Activated CD8-positive, alpha-beta memory T cell treated with anti-CD3 and anti-CD28 coated beads for 1 hour (primary cell): ENCODE measurements around the gene AP3D1.
"Not testable (repeated sequence)": the region's sequence is repeated elsewhere in the genome, so short reads cannot be mapped to it uniquely, and the experiment has no call there.

ENCODE experiments used
- DNase-seq, 2 donors: peaks; one replicate each; pipeline ENCODE4 v3.0.0-alpha.2; 2020; ENCODE audit warnings: low read depth in 1 of 2; ENCODE audit errors: extremely low read depth in 1 of 2

AP3D1 gene

DNA sequence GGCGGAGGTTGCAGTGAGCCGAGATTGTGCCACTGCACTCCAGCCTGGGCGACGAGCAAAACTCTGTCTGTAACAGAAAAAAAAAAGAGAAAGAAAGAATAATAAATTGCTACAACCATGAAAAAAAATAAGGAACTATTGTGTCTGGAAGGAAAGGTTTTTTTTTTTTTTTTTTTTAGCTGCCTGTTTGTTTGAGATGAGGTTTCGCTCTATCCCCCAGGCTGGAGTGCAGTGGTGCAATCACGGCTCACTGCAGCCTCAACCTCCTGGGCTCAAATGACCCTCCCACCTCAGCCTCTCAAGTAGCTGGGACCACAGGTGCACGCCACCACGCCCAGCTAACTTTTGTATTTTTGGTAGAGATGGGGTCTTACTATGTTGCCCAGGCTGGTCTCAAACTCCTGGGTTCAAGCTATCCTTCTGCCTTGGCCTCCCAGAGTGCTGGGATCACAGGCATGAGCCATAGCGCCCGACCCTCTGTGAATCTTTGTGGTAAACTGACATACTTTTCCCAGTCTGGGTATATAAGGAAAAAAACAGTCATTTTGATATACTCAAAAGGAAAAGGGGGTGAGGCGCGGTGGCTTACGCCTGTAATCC is 59.3 kb downstream of the AP3D1 start:
- not testable (repeated sequence) for DNase-seq

DNA sequence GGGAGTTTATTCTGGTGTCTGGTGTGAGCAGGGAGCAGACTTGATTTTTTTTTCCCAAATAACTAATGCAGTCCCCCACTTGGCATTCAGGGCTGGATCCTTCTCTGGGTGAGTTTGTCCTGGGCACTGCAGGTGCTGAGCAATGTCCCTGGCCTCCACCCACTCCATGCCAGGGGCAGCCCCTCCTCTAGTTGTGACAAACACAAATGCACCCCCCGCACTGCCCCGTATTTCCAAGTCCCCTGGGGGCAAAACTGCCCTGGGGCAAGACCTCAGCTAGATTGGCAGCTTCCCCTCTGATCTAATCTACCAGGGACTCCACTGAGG is 61.7 kb downstream of the AP3D1 start:
- no peak for DNase-seq

DNA sequence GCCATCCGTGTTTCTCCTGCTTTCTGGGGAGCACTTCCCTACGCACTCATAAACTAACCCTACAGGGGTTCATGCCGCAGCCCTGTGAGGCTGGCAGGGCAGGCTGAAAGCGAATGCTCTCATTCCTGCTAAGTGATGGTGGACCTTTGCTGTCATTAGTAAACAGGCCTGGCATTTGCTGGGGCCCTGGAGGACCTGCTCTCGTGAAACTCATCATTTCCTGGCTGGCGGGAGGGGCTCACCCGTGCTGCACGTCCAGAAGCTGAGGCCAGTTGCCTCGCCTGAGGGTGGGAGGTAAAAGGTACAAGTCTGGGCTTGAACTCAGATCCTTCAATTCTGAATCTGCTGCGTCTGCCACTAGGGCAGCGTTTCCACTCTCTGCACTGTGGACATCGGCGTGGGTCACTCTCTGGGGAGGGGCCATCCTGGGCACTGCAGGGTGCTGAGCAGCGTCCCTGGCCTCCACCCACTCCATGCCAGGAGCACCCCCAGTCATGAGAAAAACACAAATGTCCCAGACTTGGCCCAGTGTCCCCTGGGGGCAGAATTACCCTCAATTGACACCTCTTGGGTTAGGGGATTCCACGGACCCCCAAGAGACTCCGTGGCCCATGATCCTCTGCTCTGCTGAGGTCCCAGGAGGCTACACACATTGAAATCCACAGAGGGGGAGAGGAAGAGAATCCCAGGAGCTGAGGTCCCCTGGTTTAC is 62.2 kb downstream of the AP3D1 start:
- DNase-seq: no peak

DNA sequence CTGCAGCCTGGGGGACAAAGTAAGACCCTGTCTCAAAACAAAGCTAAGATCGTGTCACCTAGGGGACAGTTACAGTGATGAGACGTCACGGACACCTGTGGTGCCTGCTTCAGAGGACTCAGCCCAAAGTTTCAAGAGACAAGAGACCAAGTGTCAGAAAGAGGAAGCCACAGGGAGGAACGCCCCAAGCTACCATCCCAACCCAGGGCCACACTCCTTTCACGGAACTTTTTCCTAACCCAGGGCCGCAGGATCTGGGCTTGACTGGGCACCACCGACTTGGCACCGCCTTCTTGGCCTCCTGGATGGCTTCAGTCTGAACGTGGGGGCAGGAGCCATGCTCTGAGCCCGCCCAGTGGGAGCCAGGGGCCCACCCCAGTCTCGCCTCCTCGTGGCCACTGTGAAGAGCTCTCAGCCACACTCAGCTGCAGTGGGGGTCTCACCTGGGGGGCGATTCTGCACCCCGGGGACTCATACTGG is 63.7 kb downstream of the AP3D1 start:
- DNase-seq: no peak

DNA sequence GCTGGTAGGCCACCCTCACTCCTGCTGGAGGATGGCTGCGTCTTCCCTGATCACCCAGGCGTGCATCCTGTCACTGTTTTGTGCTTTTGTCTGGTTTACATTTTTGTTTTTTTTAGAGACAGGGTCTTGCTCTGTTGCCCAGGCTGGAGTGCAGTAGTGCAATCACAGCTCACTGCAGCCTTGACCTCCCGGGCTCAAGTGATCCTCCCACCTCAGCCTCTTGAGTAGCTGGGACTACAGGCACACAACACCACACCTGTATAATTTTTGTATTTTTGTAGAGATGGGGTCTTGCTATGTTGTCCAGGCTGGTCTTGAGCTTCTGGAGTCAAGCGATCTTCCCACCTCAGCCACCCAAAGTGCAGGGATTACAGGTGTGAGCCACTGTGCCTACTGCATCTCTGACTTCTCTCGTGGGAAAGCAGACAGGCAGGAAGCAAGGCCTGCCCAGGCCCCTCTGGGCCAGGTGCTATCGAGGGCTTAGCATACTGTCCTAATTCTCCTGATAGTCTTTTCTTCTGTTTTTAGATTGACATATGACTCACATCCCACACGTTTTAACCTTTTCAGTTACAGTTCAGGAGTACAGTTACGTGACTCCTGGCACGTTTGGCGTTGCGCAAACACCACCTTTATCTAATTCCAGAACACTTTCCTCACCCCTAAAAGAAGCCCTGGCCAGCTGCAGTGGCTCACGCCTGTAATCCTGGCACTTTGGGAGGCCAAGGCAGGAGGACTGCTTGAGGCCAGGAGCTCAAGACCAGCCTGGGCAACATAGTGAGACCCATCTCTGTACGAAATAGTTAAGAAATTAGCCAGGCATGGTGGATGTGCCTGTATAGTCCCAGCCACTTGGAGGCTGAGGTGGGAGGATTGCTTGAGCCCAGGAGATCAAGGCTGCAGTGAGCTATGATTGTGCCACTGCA is 64.4 kb downstream of the AP3D1 start:
- DNase-seq: not testable (repeated sequence)

DNA sequence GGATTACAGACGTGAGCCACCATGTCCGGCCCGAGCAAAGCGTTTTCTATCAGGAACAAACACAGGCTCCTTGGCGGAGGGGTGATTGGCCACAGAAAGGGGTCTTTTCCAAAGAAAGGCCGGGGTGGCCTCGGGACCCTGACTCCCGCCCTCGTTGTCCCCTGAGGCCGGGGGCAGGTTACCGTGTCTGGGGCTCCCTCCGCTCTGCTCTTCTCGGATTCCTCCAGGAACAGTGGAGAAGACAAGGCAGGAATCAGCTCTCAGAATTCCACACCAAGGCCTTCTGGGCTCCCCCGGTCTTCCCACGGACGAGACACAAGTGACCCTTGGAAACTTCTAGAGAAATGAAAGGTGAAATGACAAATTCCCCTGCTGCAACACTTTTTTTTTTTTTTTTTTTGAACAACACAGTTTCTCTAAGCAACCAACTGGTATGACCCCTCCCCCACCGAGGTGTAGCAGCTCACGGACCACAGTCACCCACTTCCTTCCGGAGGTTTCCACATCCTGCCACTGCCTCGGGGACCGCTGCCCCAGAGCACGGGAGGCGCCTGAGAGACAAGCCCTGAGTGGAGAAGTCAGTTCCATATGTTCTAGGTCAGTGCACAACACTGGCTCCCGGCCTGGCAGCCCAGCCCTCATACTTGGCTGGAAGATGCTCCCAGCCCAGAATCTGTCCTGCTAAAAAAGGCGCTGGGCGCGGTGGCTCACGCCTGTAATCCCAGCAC is 66.2 kb downstream of the AP3D1 start:
- peak; percentile 86 for DNase-seq

DNA sequence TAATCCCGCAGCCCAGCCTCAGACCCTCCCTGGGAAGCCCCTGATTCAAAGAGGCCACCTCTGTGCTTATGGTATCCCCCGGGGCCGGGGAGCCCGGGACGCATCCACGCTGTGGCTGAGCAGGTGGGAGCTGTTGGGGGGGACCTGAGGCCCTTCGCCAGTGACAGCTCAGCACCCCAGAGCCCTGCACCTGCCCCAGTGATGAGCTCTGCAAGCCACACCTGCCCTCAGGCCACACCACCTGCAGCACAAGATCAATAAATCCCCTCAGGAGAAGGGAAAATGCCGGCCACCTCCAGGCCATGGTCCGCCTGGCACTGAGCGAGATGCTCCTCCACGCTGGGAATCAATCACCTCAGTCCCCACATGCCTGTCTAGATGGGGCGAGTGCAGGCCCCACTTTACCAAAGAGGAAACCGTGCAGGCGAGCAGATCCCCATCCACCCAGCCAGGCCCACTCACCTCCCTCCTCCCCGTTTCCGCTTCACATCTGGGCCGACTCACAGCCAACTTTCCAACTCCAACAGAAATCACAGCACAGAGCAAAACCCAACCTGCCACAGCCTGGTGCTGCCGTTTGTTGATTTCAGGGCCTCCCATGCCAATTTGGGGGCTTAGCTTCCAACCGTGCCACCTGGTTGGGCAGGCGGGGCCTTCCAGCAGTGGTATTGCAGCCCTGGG is 68.1 kb downstream of the AP3D1 start:
- DNase-seq: peak in 1 of 2 donors; percentile 52

DNA sequence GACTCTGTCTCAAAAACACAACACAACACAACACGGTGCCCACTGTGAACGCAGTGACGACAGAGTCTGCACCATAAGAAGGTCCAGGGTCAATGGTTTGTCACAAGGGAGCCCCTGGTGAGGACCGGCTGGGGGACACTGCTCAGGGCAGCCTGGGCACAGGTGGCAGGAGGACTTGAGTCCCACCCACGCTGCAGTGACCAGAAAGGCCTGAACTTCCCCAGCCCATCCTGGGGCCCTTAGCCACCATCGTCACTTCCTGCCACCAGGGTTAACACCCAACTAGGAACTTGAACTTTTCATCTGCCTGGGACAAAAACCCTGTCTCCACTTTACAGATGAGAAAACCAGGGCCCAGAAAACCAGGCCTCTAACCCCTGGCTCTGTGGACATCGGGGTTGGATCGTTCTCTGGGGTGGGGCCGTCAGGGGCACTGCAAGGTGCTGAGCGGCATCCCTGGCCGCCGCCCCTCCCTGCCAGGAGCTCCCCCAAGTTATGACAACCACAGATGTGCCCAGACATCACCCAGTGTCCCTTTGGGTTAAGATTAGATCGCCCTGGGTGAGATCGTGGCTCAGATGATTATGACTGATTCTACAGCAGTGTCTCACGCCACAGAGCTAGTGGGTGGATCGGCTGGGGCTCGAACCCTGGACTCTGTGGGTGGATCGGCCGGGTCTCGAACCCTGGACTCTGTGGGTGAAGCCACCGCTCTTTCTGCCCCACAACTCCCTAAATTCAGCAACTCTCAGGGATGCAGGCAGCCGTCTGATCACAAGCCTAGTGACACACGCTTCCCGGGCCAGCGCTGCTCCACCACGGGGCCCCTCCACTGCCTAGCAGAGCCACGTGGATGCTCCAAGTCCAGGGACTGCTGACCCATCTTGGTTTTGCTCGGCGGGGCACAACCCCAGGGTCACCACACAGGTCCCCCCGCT is 69.2 kb downstream of the AP3D1 start:
- no peak for DNase-seq

DNA sequence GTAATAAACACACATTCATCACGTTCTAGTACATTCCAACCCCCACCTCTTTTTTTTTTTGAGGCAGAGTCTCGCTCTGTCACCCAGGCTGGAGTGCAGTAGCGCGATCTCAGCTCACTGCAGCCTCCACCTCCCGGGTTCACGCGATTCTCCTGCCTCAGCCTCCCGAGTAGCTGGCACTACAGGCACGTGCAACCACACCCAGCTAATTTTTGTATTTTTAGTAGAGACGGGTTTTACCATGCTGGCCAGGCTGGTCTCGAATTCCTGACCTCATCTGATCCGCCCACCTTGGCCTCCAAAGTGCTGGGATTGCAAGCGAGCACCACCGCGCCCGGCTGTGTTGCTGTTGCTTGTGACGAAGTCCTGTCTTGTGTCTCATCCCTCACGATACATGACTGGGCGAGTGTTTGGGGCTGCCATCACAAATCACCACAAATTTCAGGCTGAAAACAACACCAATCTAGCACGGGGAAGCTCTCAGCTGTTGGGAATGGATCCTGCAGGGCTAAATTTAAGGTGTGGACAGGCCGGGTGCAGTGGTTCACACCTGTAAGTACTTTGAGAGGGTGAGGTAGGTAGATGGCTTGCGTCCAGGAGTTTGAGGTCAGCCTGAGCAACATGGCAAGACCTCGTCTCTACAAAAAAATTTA is 70.9 kb downstream of the AP3D1 start:
- DNase-seq: no peak

DNA sequence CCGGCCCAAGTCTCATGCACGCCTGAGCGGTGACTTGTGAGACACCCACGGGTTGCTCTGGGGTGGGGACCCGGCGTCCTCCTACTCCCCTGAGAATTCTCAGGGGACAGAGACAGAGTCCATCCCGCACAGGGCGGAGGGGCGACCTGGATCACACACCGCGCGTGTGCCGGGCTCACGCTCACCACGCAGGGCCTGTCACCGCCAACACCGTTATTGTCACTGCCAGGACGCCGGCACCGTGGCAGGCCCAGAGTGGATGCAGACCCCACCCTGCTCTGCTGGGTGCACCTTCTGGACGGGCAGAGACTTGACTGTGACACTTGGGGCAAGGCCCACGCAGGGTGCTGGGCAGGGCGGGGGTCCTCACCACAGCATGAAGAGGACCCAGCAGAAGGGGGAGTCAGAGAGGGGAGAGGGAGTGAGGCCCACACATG is 71.5 kb downstream of the AP3D1 start:
- no peak for DNase-seq

DNA sequence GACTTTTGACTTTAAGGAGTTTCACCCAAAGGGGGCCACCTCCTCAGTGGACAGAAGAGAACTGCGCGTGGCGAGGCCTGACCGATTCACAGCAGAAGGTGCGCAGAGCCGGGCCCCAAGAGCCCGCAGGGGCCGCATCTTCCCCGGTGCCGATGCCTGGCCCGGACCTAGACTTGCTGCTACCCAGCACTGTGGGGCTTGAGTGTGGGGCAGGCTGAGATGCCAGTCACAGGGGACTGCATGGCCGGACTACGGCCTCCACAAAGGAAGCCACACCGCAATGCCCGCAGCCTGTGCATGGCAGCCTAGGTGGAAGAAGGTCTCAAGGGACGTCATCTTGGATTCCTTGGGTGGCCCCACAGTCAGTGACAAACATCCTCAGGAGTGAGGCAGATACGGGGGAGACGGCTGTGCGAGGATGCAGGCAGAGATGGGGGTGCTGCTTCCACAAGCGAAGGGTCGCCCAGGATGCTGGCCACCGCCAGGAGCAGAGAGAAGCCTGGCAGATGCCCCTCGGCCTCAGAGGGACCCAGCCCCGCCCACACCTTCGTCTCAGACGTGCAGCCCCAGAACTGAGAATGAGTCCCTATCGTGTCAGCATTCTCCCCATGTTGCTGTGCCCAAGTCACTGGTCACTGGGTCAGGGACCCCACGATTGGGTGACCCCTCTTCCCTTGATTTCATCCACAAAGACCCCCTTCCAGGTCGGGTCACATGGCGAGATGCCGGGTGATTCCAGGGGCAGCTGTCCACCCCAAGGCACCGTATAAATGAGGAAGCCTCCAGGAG is 72.1 kb downstream of the AP3D1 start:
- no peak for DNase-seq

DNA sequence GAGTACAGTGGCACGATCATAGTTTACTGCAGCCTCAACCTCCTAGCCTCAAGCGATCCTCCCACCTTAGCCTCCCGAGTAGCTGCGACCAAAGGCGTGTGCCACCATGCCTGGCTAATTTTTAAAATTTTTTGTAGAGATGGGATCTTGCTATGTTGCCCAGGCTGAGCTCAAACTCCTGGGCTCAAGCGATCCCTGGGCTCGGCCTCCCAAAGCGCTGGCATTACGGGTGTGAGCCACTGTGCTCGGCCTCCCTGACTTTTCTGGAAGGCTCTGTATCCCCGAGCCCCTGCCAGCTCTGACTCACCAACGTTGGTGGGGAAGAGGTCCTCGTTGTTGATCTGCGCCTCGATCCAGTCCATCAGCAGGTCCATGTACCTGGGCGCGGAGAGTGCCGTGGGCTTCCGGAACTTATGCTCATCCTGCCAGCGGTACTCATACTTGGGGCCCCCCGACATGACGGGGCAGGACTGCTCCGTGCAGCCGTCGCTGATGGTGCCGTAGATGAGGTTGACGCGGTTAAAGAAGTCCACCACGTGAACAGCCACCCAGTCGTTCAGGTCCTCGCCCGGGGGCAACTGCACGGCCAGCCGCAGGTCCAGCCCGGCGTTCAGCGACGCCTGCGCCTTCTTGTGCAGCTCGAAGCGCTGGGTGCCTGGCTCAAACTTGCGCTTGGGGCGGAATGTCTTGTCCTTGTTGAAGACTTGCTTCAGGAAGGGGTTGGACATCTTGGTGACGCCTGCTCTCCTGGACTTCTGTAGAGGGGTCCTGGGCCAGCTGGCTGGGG is 73.3 kb downstream of the AP3D1 start:
- DNase-seq: no peak

DNA sequence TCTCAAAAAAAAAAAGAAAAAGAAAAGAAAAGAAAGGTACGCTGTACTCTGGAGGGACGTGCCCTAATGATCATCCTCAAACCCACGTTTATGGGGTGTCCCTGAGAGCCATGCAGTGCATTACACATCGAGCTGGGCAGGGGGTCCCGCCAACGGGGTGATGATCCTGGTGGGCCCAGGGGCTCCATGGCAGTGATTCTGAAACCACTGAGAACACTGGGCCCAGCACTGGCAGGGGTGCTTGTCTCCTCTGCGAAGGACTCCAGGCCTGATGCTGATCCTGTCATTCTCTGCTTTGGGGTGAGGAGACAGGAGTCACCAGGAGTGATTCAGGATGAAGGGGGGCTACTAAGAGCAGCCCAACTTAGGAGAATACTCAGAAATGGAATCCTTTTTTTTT is 74.0 kb downstream of the AP3D1 start:
- DNase-seq: no peak

DNA sequence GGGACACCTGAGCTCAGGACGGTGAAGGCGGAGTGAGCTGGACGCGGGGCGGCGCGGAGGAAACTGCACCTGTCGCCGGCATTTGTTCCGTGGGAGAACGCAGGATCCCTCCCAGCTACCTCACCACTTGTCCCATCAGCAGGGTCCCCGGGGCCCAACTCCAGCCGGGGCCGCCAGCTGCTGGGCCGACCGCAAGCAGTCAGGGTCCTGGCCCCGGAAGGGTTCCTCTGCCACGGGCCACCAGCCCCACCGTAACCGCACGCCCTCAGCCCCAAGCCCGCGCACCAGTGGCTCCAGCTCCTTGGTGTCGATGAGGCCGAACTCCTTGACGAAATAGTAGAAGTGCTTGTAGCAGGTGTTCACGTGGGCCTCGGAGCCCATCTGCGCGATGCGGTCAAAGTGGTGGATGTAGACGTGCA is 74.8 kb downstream of the AP3D1 start:
- DNase-seq: no peak

DNA sequence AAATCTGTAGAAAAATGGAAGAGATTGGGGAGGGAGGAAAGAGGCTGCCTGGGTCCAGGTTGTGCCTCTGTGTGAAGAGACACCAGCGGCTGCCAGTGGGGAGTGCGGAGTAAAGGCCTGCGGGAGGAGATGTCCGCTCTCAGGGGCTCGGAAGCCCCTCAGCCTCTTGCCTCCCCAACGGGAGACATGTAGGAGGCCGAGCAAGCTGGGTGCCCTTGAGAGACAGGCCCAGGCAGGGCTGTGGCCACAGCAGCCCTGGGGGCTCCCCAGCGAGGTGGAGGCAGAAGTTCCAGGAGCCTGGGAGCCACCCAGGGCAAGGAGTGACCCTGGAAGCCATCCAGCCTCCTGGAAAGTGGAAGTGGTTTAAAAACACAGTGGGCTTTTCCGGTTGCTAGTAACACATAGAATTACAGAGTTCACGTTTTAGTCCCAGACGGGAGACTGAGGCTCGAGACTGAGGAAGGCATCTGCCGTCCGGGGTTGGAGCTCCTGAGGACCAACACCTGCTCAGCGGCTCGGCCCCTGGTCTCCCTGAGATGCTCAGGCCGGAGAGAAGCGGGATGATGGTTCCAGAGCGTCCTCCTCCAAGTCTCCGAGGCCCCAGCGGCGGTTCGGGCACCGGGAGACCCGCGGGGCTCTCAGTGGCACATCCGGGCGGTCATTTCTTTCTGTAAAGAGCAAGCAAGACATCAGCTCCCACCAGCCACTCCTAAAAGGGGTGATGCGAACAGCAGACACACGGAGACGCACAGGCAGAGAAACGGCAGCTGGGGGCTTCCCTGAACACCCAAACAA is 78.4 kb downstream of the AP3D1 start:
- DNase-seq: no peak

DNA sequence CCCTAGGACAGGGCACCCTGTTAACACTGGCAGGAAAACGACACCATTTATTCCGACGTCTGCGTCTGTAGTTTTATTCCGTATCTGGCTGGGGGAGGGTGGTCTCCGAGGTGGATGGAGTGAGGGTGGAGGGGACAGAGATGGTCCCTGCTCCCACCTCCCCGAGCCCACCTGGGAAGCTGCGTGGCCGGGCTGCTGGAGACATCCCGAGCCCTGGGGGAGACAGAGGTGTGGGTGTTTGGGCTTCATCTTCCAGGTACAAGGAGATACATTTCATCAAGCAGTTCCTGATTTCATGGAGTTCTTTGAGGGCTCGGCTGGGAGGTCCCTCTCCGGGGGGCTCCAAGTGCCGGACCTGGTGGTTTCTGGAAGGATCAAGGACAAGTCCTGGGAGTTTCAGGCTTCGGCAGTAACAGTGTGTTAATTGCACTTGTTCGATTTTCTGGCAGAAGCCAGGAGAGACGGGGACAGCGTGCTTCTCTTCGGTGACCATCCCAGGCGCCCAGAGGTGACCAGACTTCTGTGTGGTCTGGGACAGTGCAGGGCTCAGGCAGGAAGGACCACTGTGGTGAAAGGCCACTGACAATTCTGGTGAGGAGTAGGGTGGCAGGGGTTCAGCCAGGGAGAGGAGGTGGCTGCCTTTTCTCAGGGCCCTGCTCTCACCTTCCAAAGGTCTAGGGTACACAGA is 80.2 kb downstream of the AP3D1 start:
- no peak for DNase-seq
